Measurements from ENCODE around the gene KBTBD13.
A peak's percentile ranks its signal among the peaks of the same experiment; 100 is the strongest.
"Not testable (repeated sequence)": the region's sequence is repeated elsewhere in the genome, so short reads cannot be mapped to it uniquely, and the experiment has no call there.

The KBTBD13 gene

DNA sequence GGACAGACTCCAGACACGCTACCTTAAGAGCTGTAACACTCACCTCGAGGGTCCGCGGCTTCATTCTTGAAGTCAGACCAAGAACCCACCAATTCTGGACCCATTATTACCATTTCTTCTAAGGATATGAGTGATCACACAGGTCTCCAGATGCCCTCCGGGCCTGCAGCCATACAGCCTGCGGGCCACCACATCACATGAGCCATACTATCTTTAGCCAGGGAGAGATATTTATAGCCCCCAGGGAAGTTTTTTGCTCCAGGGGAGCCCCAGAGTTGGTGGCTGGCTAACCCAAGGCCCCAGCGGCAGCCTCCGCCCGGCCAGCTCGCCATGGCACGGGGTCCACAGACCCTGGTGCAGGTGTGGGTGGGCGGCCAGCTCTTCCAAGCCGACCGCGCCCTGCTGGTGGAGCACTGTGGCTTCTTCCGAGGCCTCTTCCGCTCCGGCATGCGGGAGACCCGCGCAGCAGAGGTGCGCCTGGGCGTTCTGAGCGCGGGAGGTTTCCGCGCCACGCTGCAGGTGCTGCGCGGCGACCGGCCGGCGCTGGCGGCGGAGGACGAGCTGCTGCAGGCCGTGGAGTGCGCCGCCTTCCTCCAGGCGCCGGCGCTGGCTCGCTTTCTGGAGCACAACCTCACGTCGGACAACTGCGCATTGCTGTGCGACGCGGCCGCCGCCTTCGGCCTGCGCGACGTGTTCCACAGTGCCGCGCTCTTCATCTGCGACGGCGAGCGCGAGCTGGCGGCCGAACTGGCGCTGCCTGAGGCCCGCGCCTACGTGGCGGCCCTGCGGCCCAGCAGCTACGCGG, at the start of gene KBTBD13:
Gene KBTBD13, plus strand, starts transcription at position 261 of the 805 bp plus-strand sequence. Its CDS starts 70 bp downstream, at position 331.
- FAIRE-seq: no peak

DNA sequence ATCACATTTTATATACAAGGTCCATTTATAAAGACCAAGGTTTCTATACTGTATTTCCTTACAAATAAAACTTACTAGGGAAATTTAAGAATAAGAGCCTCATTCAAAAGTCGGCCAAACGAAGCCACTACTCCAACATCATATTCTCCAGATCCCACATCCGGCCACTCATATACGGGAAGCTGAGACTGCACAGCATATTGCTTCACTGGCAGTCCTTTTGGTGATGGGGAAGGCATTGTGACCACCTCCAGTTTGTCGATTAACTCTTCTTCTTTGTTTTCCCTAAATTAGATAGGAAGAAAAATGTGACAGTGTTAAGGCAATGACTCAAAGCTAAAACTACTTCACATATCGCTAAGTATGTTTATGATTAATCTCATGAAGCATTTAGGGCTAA, 49.8 kb upstream of the KBTBD13 start:
- FAIRE-seq: no peak

DNA sequence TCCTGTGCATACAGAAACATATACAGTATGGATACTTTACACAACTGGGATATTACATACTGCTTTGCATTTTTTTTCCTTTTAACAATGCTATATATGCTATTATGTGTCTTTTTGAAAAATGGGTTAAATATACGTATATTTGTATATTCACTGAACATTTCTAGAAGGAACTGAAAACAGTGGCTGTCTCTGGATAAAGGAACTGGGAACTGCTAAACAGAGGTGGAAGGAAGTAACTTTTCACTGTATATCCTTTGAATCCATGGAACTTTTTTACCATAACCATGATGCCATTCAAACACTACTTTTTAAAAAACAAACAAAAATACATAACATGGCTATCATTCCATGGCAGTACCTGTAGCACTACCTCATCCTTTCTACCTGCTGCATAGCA, 49.0 kb upstream of the KBTBD13 start:
- no peak for FAIRE-seq

DNA sequence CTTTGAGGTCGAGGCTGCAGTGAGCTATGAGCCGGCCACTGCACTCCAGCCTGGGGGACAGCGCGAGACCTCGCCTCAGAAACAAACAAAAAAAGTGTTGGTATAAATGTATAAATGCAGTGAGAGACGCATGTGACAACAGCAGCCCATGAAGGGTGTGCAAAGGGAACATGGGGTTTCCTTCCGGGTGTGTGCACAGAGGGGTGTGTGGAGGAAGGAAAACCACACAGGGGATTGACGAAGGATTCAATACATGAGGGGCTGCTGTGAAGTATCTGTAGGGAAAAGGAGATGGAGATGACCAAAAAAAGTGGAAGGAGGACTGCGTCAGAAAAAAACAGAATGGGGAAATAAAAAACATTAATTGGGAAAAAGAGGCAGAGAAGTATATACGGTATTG, 48.2 kb upstream of the KBTBD13 start:
- FAIRE-seq: no peak

DNA sequence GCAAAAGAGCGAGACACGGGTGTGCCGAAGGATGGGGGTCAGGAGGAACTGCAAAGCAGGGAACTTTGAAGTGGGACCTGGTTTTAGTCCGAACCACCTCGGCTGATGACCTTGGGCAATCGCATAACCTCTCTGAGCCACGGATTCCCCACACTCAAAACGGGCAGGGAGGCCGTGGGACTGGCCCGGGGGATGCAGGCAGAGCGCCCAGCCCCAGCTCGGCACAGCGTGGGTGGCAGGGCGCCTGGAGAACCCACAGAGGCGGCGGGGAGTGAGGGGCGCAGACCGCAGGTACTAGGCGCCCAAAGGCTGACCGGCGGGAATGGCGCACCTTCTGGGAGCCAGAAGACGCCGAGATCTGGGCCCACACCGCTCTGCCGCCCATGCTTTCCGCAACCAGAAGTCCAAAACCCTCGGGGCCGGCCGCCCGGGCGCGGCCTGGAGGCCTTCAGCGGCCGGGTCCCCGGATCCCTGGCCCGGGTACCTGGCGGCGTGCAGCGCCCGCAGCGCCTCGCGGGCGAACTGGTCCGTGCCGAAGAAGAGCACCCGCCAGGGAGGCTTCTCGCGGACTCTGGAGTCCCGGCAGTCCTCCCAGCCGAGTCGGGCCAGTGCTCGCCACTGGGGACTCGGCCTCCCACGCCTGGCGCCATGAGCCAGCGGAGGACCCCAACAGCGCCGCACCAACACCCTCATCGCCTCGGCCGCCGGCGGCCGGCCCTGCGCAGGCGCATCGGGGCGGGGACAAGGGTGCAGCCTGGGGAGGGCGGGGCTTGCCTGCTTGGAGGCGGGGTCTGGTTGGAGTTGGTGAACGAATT, 47.4 kb upstream of the KBTBD13 start, which contains the start of gene MTFMT:
Gene MTFMT, minus strand, starts transcription at position 719 of the 815 bp plus-strand sequence. Its CDS starts 26 bp downstream, at position 693.
- no peak for FAIRE-seq

DNA sequence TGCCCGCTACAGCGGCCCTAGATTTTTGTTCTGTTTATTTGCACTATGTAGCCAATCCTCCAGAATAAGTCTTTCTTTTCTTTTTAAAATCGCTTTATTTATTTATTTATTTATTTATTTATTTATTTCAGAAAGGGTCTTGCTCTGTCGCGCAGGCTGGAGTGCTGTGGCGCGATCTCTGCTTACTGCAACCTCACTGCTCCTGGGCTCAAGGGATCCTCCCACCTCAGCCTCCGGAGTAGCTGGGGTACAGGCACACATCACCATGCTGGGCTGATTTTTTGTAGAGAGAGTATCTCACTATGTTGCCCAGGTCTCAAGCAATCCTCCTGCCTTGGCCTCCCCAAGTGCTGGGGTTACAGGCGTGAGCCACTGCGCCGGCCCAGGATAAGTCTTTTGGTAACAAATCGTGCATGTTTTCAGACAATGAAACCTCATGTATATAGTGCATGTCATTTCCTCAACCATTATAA, 46.8 kb upstream of the KBTBD13 start:
- no peak for FAIRE-seq

DNA sequence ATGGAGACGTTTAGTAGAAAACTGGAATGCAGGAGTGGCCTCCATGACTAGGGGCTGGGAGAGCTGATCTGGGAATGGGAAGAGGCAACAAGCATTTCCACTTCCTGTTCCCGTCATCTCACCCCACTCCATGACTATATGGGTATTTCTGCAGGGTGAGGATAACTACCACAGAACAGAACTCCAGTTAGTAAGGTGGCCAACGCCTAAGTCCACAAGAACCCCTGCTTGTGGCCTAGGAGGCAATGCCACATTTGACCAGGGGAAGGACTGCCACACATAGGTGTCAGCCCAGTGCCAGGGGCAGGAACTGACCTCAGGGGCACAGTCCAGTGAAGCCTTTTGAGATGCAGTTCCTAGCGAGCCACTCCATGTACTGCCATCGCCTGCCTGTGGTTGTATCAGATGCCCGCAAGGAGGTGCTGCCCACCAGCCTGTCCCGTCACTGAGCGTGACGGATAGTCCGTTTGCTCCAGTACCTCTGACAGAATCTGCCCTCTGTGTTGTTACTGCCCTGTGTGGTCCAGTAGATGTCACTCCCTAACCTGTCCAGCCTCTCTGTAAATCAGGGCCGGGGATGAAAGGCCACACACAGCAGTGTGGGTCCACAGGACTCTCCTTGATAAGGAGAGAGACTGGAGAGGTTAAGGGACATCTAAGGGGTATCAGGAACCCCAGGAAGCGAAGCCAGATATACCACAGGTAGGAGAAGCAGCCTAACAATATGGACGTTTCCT, 43.6 kb upstream of the KBTBD13 start:
- FAIRE-seq: no peak

DNA sequence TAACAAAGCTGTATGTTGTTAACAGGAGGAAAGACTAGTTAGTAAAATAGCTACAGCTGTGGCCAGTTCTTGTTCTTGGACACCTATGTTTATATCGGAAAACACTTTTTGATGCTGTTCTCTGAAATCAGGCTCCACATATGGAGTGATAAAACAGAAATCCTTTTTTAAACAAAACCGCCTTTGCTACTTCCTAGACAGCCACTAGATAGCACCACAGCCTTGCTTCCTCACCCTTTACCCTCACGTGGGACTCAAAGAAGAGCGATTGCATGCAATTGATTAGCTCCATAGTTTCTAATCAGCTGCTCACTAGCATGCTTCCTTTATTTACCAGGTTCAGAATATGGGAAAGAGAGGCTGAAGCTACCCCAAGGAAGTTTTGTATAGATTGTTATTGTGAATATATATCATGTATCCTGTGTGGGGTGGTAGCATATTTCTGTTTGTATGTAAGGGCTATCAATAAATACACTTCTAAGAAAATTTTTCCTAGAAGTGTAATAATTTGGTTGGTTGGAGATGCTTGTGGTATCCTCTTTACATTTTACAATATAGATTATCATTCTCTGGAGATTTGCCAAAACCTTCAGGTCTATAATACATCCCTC, 42.8 kb upstream of the KBTBD13 start:
- FAIRE-seq: peak; percentile 27

DNA sequence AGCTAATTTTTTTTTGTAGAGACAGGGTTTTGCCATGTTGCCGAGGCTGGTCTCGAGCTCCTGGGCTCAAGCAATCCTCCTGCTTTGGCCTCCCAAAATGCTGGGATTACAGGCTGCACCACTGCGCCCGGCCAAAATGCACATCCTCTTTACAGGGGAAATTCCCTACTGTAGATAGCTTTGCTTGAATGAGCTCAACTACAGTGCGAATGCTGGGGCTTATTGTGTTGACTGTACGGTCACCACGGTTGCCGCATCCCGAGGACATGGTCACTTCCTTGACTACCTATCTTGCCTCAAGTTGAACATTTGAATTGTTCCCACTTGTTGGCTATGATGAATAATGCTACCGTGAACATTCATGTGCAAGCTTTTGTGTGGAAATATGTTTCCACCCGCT, 41.8 kb upstream of the KBTBD13 start:
- FAIRE-seq: no peak

DNA sequence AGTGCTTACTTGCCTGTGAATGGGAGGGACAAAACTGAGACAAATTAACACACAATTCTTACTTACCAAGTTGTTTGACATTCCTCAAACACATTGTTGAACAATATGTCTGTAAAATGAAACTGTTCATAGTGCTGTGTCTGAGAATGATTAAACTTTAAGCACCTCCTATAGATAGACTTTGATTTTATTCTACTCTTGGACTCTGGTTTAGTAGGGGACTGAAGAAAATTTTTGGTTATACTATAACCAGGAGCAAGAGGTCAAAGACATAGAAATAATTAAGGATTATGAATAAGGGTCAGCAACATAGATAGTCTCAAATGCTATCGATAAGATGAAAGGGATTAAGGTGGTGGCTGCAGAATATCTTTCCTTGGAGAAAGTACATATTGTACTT, 39.2 kb upstream of the KBTBD13 start:
- FAIRE-seq: no peak

DNA sequence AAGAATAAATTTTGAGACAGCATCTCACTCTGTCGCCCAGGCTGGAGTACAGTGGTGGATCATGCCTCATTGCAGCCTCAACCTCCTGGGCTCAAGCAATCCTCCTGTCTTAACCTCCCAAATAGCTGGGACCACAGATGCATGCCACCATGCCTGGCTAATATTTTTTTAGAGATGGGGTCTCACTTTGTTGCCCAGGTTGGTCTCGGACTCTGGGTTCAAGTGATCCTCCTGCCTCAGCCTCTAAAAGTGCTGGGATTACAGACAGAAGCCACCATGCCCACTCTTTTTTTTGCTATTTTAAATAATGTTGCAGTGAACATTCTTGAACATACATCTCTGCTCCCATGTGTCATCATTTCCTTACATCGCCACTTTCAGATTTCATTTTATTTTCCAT, 38.1 kb upstream of the KBTBD13 start:
- FAIRE-seq: no peak

DNA sequence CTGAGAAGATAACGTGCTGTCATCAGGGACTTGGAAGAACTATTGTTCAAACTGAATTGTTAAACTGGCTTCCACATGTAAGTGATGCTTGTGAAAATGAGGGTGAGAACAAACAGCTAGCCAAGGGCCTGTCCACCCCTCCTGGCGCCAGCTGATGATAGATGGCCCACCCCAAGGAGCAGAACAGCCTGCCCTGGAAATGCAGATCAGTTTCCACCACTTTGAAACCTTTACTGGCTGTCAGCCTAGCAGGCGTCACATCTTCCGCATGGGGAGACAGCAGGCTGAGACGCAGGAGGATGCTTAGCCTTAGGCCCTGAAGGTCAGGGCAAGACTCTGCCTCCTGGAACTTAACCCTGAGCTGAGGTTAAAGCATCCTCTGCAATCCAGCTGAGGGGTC, 37.7 kb upstream of the KBTBD13 start:
- FAIRE-seq: no peak

DNA sequence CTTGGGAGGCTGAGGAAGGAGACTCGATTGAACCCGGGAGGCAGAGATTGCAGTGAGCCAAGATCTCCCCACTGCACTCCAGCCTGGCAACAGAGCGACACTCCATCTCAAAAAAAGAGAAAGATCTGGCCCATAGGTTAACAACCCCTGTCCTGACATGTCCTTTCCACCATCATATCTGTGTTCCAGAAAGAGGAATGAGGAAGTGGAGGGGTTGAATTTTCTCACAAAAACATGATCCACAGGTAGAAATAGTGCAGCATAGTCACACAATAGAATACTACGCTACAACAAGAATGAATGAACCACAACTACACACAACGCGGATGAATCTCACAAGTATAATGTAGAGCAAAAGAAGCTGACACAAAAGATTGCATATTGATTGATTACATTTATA, 36.1 kb upstream of the KBTBD13 start:
- FAIRE-seq: no peak

DNA sequence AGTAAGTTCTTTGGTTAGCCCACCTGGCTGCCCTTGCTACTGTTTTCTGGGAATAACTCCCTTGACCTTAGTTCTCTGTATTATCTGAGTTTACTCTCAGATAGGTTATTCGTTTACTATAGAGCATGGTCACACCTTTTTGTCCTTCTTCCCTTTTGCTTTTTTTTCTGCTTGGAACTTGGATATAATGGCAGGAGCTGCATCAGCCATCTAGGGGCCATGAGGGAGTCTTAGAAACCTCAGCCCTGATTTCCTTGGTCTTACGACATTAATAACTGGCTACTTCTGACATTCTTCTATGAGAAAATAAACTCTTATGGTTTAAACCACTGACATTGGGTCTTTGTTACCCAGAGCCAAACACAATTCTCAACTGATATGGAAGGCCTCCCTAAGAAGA, 34.8 kb upstream of the KBTBD13 start:
- no peak for FAIRE-seq

DNA sequence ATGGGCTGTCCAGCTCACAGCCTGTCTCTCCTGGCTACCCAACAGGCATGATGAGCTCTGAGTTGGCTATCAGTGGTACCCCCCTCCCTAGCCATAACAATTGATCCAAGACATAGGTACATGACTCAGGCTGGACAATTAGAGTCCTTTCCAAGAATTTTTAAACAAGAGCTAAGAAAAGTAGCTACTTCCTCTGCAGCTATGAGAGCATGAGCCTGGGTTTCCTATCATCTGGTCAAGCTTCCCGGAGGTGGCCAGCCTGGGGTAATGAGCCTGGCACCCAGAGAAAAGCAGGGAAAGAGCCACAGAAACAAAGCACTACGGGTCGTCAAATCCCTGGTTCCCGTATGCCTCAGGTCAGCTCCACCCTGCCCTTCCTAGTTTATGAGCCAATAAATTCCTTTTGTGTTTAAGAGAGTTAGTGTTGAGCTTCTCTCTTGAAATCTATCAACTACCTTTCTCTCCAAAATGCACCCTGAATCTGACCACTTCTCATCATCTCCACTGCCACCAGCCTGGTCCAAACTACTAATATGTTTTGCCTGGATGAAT, 33.7 kb upstream of the KBTBD13 start:
- no peak for FAIRE-seq

DNA sequence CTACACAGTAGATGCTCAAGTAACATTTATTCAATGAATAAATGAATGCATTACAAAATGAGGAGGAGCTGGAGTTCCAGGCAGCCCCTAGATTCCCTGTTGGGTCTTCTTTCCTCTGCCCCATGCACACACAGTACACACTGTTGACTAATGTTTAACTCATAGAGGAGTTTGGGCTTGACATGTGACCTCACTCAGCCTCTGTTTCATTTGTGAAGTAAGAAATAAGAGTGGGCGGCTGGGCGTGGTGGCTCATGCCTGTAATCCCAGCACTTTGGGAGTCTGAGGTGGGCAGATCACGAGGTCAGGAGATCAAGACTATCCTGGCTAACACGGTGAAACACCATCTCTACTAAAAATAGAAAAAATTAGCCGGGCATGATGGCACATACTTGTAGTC, 32.3 kb upstream of the KBTBD13 start:
- FAIRE-seq: not testable (repeated sequence)

DNA sequence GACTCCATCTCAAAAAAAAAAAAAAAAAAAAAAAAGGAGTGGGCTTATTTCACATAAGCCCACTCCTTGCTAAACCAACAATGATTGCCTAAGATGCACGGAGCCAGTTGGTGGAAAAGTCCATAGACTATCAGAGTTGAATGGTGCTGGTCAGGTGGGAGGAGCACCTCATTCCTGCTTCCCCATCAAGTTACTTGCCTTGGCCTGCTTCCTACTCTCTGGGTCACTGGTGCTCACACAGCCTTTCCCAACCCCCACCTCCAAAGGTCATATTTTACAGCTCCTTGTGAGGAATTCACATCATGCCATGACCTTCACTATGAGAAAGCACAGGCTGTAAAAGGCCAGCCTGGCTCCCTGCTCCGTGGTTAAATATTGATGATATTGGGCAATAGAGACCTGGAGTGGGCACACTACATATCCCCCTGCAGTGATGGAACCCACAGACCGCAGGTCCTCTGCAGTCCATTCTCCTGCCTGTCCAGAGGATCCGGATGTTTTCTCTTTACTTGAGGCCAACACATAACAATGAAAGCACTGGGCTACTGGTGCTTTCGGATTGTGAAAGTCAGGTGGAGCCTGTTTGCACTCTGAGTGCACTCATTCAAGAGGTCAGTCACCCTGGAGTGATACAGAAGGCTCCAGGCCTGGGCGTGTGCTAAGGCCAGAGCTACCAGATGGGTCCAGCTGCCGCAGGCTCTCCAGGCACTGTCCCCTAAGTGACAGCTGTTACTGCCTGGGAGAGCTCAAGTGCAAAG, 31.6 kb upstream of the KBTBD13 start, which contains the start of gene SLC51B:
Gene SLC51B, plus strand, starts transcription at position 664 of the 758 bp plus-strand sequence. CDS start 4,618 bp downstream, outside the sequence.
- no peak for FAIRE-seq

DNA sequence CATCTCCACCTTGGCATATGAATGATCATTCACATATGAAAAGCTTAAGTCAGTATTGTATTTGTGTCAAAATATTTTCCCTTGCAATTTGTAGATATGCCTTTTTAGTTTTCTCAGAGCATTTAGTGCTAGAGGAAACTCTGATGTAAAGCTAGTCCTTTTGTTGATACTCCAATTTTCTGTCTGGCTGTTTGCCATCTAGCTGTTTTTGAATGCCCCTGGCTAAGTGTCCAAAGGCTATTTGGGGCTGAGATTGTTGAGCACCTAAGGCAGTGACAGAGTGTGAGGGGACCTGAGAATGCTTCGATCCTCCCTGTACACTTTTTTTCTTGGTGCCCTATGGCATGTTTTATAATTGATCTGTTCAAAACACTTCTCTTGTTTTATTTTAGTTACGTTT, 28.3 kb upstream of the KBTBD13 start:
- FAIRE-seq: no peak

DNA sequence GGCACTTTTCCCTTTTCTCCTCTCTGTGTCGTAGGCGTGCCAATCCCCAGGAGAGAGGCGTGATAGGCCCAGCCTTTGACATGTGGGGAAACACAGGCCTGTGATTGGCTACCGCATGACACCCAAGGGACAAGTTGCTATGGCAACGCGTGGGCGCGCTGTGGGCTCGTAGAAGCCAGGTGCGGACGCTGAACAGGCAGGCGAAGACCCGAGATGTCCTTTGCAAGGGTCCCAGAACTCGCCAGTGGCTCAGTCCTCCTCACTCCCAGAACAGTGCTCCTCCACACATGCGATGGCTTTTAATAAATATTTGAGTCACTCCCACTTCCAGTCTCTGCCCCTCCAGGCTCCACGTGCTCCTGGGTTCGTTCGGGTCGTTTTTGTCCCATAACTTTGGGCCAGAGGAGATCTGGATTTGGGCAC, 27.1 kb upstream of the KBTBD13 start:
- no peak for FAIRE-seq

DNA sequence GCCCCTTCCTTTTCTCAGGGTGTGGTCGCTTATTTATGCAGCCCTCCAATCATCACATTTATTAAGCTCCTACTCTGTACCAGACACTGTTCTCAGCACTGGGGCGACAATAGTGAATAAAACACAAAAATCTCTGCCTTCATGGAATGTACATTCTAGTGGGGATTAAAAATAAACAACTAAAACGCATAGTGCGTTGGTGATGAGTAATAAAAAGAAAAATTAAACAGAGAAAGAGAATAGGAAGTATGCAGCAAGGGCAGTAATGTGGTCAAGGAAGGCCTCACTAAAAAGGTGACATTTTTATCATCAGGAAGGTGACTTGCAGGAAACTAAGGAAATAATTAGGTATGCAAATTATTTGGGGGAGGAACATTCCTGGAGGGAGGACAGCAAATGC, 26.3 kb upstream of the KBTBD13 start:
- FAIRE-seq: no peak

DNA sequence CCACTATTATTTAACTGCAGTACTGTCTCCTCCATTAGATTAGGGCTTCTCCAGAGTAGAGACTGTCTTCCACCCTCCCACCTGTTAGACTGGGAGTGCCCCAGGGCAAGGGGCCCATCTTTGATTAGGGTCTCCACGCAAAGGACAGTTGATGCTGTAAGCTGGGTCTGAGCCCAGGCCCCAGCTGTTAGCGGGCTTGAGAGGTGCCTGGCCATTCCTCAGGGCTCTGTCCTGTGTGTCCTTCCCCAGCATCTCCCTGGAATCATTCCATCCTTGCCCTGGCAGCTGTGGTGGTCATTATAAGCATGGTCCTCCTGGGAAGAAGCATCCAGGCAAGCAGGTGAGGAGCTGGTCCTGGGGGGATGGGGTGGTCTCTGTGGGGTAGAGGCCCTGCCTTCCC, 25.3 kb upstream of the KBTBD13 start:
- FAIRE-seq: no peak

DNA sequence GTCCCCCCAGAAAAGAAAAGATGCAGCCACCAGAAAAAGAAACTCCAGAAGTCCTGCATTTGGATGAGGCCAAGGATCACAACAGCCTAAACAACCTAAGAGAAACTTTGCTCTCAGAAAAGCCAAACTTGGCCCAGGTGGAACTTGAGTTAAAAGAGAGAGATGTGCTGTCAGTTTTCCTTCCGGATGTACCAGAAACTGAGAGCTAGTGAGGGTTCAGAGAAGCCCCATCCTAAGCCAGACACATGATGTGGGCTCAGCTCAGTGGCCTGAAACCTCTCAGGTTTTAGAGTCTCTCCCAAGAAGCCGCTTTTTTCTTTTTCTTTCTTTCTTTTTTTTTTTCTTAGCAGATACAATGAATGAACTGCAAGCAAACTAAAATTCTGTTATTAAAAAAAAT, 23.6 kb upstream of the KBTBD13 start:
- no peak for FAIRE-seq

Measured in G401.6 (cell line).